GM23338 (cell line): Measurements from ENCODE around the gene MORC2. TPM values are rescaled to one million over a fixed set of nuclear protein-coding genes. Genes with fewer than 3 reads are reported as not detected.

Experiments
- ATAC-seq: fragments of 200-7000 bp; cut with Tn5 transposase; 3 replicates; pipeline ENCODE4 v1.9.1; 2020
- DNase-seq: peaks from one replicate; pipeline ENCODE4 v3.0.0-alpha.2; 2015; ENCODE audit warnings: low spot score
- H2AFZ ChIP-seq: fragments of 200-600 bp; sonication (generic); 2 replicates; pipeline ENCODE4 v1.8.0; 2016; ENCODE audit warnings: antibody characterized with exemption, mild to moderate bottlenecking, moderate library complexity
- H3F3A ChIP-seq: fragments of 200-600 bp; sonication (generic); replicated peaks from 2 replicates; pipeline ENCODE4 v1.8.0; 2017; ENCODE audit warnings: antibody characterized with exemption, mixed run types, low read depth
- H3K27ac ChIP-seq: fragments of 200-600 bp; sonication (generic); 2 replicates; pipeline ENCODE4 v1.6.1; 2016; ENCODE audit warnings: low read depth
- H3K27me3 ChIP-seq: fragments of 200-600 bp; sonication (generic); 2 replicates; pipeline ENCODE4 v1.8.0; 2016; ENCODE audit warnings: mild to moderate bottlenecking, mixed run types, moderate library complexity; ENCODE audit not compliant: insufficient read depth
- H3K36me3 ChIP-seq: fragments of 200-600 bp; sonication (generic); 2 replicates; pipeline ENCODE4 v1.8.0; 2016; ENCODE audit warnings: mild to moderate bottlenecking; ENCODE audit not compliant: insufficient read depth
- H3K4me1 ChIP-seq: fragments of 200-600 bp; sonication (generic); 2 replicates; pipeline ENCODE4 v1.8.0; 2016; ENCODE audit warnings: mild to moderate bottlenecking, moderate library complexity; ENCODE audit not compliant: insufficient read depth
- H3K4me2 ChIP-seq: fragments of 200-600 bp; sonication (generic); 2 replicates; pipeline ENCODE4 v1.7.1; 2017; ENCODE audit warnings: mixed run types
- H3K4me3 ChIP-seq: fragments of 200-600 bp; sonication (generic); 2 replicates; pipeline ENCODE4 v1.6.1; 2016; ENCODE audit warnings: mixed run types
- H3K79me2 ChIP-seq: fragments of 200-600 bp; sonication (generic); replicated peaks from 2 replicates; pipeline ENCODE4 v1.8.0; 2017; ENCODE audit warnings: mild to moderate bottlenecking; ENCODE audit not compliant: insufficient read depth
- H3K9me2 ChIP-seq: fragments of 200-600 bp; sonication (generic); 2 replicates; pipeline ENCODE4 v1.8.0; 2017; ENCODE audit not compliant: insufficient read depth
- H4K20me1 ChIP-seq: fragments of 200-600 bp; sonication (generic); replicated peaks from 2 replicates; pipeline ENCODE4 v1.8.0; 2017; ENCODE audit warnings: mild to moderate bottlenecking; ENCODE audit not compliant: insufficient read depth
- H3K27ac Mint-ChIP-seq: 2 replicates; pipeline ENCODE4 v1.8.0; 2020; ENCODE audit warnings: inconsistent platforms, mild to moderate bottlenecking, moderate library complexity, mixed read lengths
- H3K27me3 Mint-ChIP-seq: 3 replicates; pipeline ENCODE4 v1.8.0; 2022; ENCODE audit warnings: low read depth, mild to moderate bottlenecking, moderate library complexity, mixed read lengths, inconsistent platforms; ENCODE audit not compliant: insufficient read depth, poor library complexity
- H3K36me3 Mint-ChIP-seq: 3 replicates; pipeline ENCODE4 v1.8.0; 2021; ENCODE audit warnings: low read depth, mild to moderate bottlenecking, inconsistent platforms, moderate library complexity, mixed read lengths
- H3K4me1 Mint-ChIP-seq: 3 replicates; pipeline ENCODE4 v1.8.0; 2020; ENCODE audit warnings: mild to moderate bottlenecking, inconsistent platforms, mixed read lengths
- H3K4me3 Mint-ChIP-seq: 3 replicates; pipeline ENCODE4 v1.8.0; 2021; ENCODE audit warnings: moderate library complexity, mild to moderate bottlenecking, inconsistent platforms, mixed read lengths
- H3K9me3 Mint-ChIP-seq: 3 replicates; pipeline ENCODE4 v1.8.0; 2020; ENCODE audit warnings: moderate library complexity, mild to moderate bottlenecking, inconsistent platforms, mixed read lengths
- CREB1 ChIP-seq: fragments of 250-450 bp; sonication (Bioruptor Pico); IDR thresholded peaks from 2 replicates; pipeline ENCODE4 v1.5.0; 2020; ENCODE audit warnings: low read depth, mild to moderate bottlenecking, moderate library complexity
- CTCF ChIP-seq, 2 experiments: fragments of 200-600 bp in 1 of 2; sonication (generic) in 1 of 2; conservative IDR thresholded peaks; 2 replicates each; pipeline versions ENCODE4 v1.5.1 to v1.6.1; 2016 to 2017; ENCODE audit warnings: antibody characterized with exemption in 2 of 2, low read depth in 2 of 2, mild to moderate bottlenecking in 2 of 2, moderate library complexity in 1 of 2
- ETS1 ChIP-seq: IDR thresholded peaks from 2 replicates; pipeline ENCODE4 v1.6.1; 2016; ENCODE audit warnings: antibody characterized with exemption
- EZH2 ChIP-seq: fragments of 200-600 bp; sonication (generic); IDR thresholded peaks from one replicate; pipeline ENCODE4 v1.8.0; 2017; ENCODE audit warnings: antibody characterized with exemption, mild to moderate bottlenecking, low read depth; ENCODE audit not compliant: unreplicated experiment
- EZH2phosphoT487 ChIP-seq: fragments of 200-600 bp; sonication (generic); IDR thresholded peaks from one replicate; pipeline ENCODE4 v1.8.1; 2018; ENCODE audit warnings: antibody characterized with exemption; ENCODE audit not compliant: unreplicated experiment
- JUNB ChIP-seq: IDR thresholded peaks from one replicate; pipeline ENCODE4 v1.6.1; 2016; ENCODE audit warnings: antibody characterized with exemption; ENCODE audit not compliant: unreplicated experiment
- NANOG ChIP-seq: IDR thresholded peaks from 2 replicates; pipeline ENCODE4 v1.6.1; 2016; ENCODE audit warnings: antibody characterized with exemption, borderline replicate concordance
- POLR2AphosphoS5 ChIP-seq: IDR thresholded peaks from 2 replicates; pipeline ENCODE4 v1.6.1; 2016; ENCODE audit warnings: antibody characterized with exemption, low read depth
- REST ChIP-seq: IDR thresholded peaks from one replicate; pipeline ENCODE4 v1.6.1; 2018; ENCODE audit warnings: antibody characterized with exemption; ENCODE audit not compliant: unreplicated experiment
- STAT1 ChIP-seq: IDR thresholded peaks from one replicate; pipeline ENCODE4 v1.6.1; 2016; ENCODE audit warnings: antibody characterized with exemption; ENCODE audit not compliant: unreplicated experiment
- ZNF114 ChIP-seq: fragments of 250-450 bp; sonication (Bioruptor Pico); IDR thresholded peaks from 2 replicates; pipeline ENCODE4 v1.5.0; 2020; ENCODE audit warnings: mild to moderate bottlenecking, moderate library complexity
- ZNF331 ChIP-seq: fragments of 250-450 bp; sonication (Bioruptor Pico); IDR thresholded peaks from 2 replicates; pipeline ENCODE4 v1.5.0; 2020; ENCODE audit warnings: low read depth, mild to moderate bottlenecking, moderate library complexity
- ZNF462 ChIP-seq: fragments of 250-450 bp; sonication (Bioruptor Pico); IDR thresholded peaks from 2 replicates; pipeline ENCODE4 v1.5.0; 2020; ENCODE audit warnings: mild to moderate bottlenecking, moderate library complexity
- polyA plus RNA-seq: library from polyadenylated mRNA; unstranded; fragments of >200 nt; fragmentation: Nextera tagmentation; extraction: Ambion mirVana; gene quantifications from 2 replicates; pipeline ENCODE4 v1.2.1, GENCODE V29; 2016
- total RNA-seq: library from RNA; depleted of rRNA; stranded (reverse); fragments of >200 nt; shearing (Covaris generic); gene quantifications from 2 replicates; pipeline ENCODE4 v1.2.3, GENCODE V29; 2014

Gene MORC2
- total and polyA plus RNA-seq, 2 experiments from 2014 or later: 33.1 to 63.8 TPM

- peaks cover 22% of the 10 kb centered on the region for H3K9me3 Mint-ChIP-seq
- no peak overlapping the region for H3K27ac ChIP-seq
- no peak overlapping the region for H3K27ac Mint-ChIP-seq
- H3K27me3 ChIP-seq: no peaks in the 10 kb centered on the region
- H3K4me2 ChIP-seq: no peak overlapping the region
- H3K79me2 ChIP-seq: no peaks in the 10 kb centered on the region
- H3K4me1 Mint-ChIP-seq: no peaks in the 10 kb centered on the region
- H3K4me3 ChIP-seq: no peak overlapping the region
- ATAC-seq (no peak), DNase-seq (no peak)
- no peaks in the 10 kb centered on the region; the same call in 1 of the 2 replicates for H3K9me2 ChIP-seq
- TF ChIP-seq CTCF (conservative IDR thresholded peaks at IDR 0.05; ENCODE audit: low read depth in 2 of 2): no peak
- no peak for TF ChIP-seq ZNF331 (CRISPR knock-in tag)
- TF ChIP-seq EZH2: no peak
- no peak for TF ChIP-seq STAT1
- no peak for TF ChIP-seq ZNF462 (CRISPR knock-in tag)
- TF ChIP-seq EZH2phosphoT487: no peak
- TF ChIP-seq CREB1 (CRISPR knock-in tag): no peak
- no peak for TF ChIP-seq ETS1
- TF ChIP-seq NANOG: no peak
- no peak for TF ChIP-seq ZNF114 (CRISPR knock-in tag)
- TF ChIP-seq JUNB: no peak
- TF ChIP-seq POLR2AphosphoS5: no peak
- no peak for TF ChIP-seq REST
- H3K27me3 Mint-ChIP-seq: peaks cover 2% of the 10 kb centered on the region
- H3K36me3 Mint-ChIP-seq: no peaks in the 10 kb centered on the region
- no peak overlapping the region for H3K4me3 Mint-ChIP-seq
- H3K4me1 ChIP-seq: no peaks in the 10 kb centered on the region
- no peaks in the 10 kb centered on the region for H3F3A ChIP-seq
- H3K36me3 ChIP-seq: no peaks in the 10 kb centered on the region
- no peak overlapping the region for H2AFZ ChIP-seq
- no peaks in the 10 kb centered on the region; the same call in 1 of the 2 replicates for H4K20me1 ChIP-seq
Measured at GRCh38 chr22:31005535-31005934, 37.0 kb upstream of the MORC2 start.
